Epidermal melanocyte (primary cell): ENCODE measurements around the gene DENND4B.
"Not testable (repeated sequence)": the region's sequence is repeated elsewhere in the genome, so short reads cannot be mapped to it uniquely, and the experiment has no call there.

Experiments used
- DNase-seq: peaks from one replicate; pipeline ENCODE4 v3.0.0; 2011; ENCODE audit warnings: low spot score; ENCODE audit not compliant: insufficient read length

The DENND4B gene

GRCh38 chr1:153946622-153947241 lies at the start of gene DENND4B:
DENND4B (minus strand) TSS chr1:153946718; CDS start chr1:153944374, 2,344 bp downstream.
- peak; percentile 98 for DNase-seq

GRCh38 chr1:153995640-153996039 lies 49.1 kb upstream of the DENND4B start:
- no peak for DNase-seq

- no peak for DNase-seq
Measured at GRCh38 chr1:153995202-153995601, 48.7 kb upstream of the DENND4B start.

GRCh38 chr1:153991806-153992205 lies 45.3 kb upstream of the DENND4B start:
- no peak for DNase-seq

GRCh38 chr1:153991151-153991630 lies 44.7 kb upstream of the DENND4B start:
- DNase-seq, result no peak

- peak; percentile 99 for DNase-seq
Measured at GRCh38 chr1:153990468-153991150, 44.1 kb upstream of the DENND4B start, which contains the start of gene RPS27. RPS27 (plus strand) TSS chr1:153990762; CDS start chr1:153990797, 35 bp downstream.

- no peak for DNase-seq
Measured at GRCh38 chr1:153987621-153988020, 41.1 kb upstream of the DENND4B start.

- peak; percentile 84 for DNase-seq
Measured at GRCh38 chr1:153985941-153986761, 39.6 kb upstream of the DENND4B start, which contains the start of gene RAB13. RAB13 (minus strand) TSS chr1:153986339; CDS start chr1:153986236, 103 bp downstream.

GRCh38 chr1:153985341-153985912 lies 38.9 kb upstream of the DENND4B start:
- no peak for DNase-seq

- DNase-seq, result no peak
Measured at GRCh38 chr1:153984123-153984894, 37.8 kb upstream of the DENND4B start.

- DNase-seq, result not testable (repeated sequence)
Measured at GRCh38 chr1:153981735-153982134, 35.2 kb upstream of the DENND4B start.

- not testable (repeated sequence) for DNase-seq
Measured at GRCh38 chr1:153979091-153979490, 32.6 kb upstream of the DENND4B start.

- DNase-seq, result no peak
Measured at GRCh38 chr1:153978274-153978909, 31.9 kb upstream of the DENND4B start.

GRCh38 chr1:153977250-153978240 lies 31.0 kb upstream of the DENND4B start, which contains the start of gene JTB:
JTB (minus strand) TSS chr1:153977674; CDS start chr1:153977252, 422 bp downstream.
- peak; percentile 82 for DNase-seq

GRCh38 chr1:153976819-153977249 lies 30.3 kb upstream of the DENND4B start:
- no peak for DNase-seq

GRCh38 chr1:153973525-153973924 lies 27.0 kb upstream of the DENND4B start:
- DNase-seq, result no peak

GRCh38 chr1:153973071-153973470 lies 26.6 kb upstream of the DENND4B start:
- DNase-seq, result no peak

GRCh38 chr1:153970346-153970745 lies 23.8 kb upstream of the DENND4B start:
- no peak for DNase-seq

GRCh38 chr1:153968972-153969371 lies 22.5 kb upstream of the DENND4B start:
- no peak for DNase-seq
